Smooth muscle cell (in vitro differentiated cells): Measurements from ENCODE around the gene IL1R2. TPM values are rescaled to one million over a fixed set of nuclear protein-coding genes. Genes with fewer than 3 reads are reported as not detected.

Source experiments
- DNase-seq: peaks from one replicate; lab custom pipeline; 2025; ENCODE audit not compliant: unreplicated experiment; lab: John Stamatoyannopoulos, UW
- H2AFZ ChIP-seq: fragments of 200-600 bp; sonication (generic); 2 replicates; pipeline ENCODE4 v1.6.0; 2016; ENCODE audit warnings: antibody characterized with exemption, low read depth, mild to moderate bottlenecking
- H3F3A ChIP-seq: fragments of 200-600 bp; sonication (generic); 2 replicates; pipeline ENCODE4 v1.6.0; 2017; ENCODE audit warnings: antibody characterized with exemption, low read depth
- H3K27ac ChIP-seq: fragments of 200-600 bp; sonication (generic); 2 replicates; pipeline ENCODE4 v1.5.1; 2016; ENCODE audit warnings: low read depth, mild to moderate bottlenecking
- H3K27me3 ChIP-seq: fragments of 200-600 bp; sonication (generic); 2 replicates; pipeline ENCODE4 v1.6.1; 2016; ENCODE audit warnings: low read depth, mild to moderate bottlenecking
- H3K36me3 ChIP-seq: fragments of 200-600 bp; sonication (generic); 2 replicates; pipeline ENCODE4 v1.5.1; 2016; ENCODE audit warnings: low read depth
- H3K4me1 ChIP-seq: fragments of 200-600 bp; sonication (generic); 2 replicates; pipeline ENCODE4 v1.5.1; 2016; ENCODE audit warnings: low read depth
- H3K4me2 ChIP-seq: fragments of 200-600 bp; sonication (generic); 2 replicates; pipeline ENCODE4 v1.6.0; 2016; ENCODE audit warnings: mild to moderate bottlenecking
- H3K4me3 ChIP-seq: fragments of 200-600 bp; sonication (generic); 2 replicates; pipeline ENCODE4 v1.5.1; 2016; ENCODE audit warnings: mild to moderate bottlenecking
- H3K79me2 ChIP-seq: fragments of 200-600 bp; sonication (generic); 2 replicates; pipeline ENCODE4 v1.6.0; 2016; ENCODE audit warnings: low read depth, mild to moderate bottlenecking
- H3K9ac ChIP-seq: fragments of 200-600 bp; sonication (generic); 2 replicates; pipeline ENCODE4 v1.6.0; 2016; ENCODE audit warnings: low read depth
- H3K9me3 ChIP-seq: fragments of 200-600 bp; sonication (generic); replicated peaks from 2 replicates; pipeline ENCODE4 v1.5.1; 2016; ENCODE audit warnings: low read depth
- H4K20me1 ChIP-seq: fragments of 200-600 bp; sonication (generic); 2 replicates; pipeline ENCODE4 v1.6.0; 2016; ENCODE audit warnings: low read depth
- WGBS: methylation state at CpG from one replicate; pipeline ENCODE4 v1.1.7; 2016; ENCODE audit warnings: low lambda C conversion rate; 5-methylcytosine and 5-hydroxymethylcytosine counted together
- polyA plus RNA-seq: library from polyadenylated mRNA; unstranded; fragments of >200 nt; fragmentation: Nextera tagmentation; extraction: Ambion mirVana; gene quantifications from 2 replicates; pipeline ENCODE4 v1.2.1, GENCODE V29; 2016
- total RNA-seq: library from RNA; depleted of rRNA; stranded (reverse); fragments of >200 nt; gene quantifications from 2 replicates; pipeline ENCODE4 v1.2.3, GENCODE V29; 2014
- TF ChIP-seq, protein P1 (sequence below): fragments of 200-600 bp; sonication (generic); IDR thresholded peaks from 2 replicates; pipeline ENCODE4 v1.5.1; 2017; ENCODE audit warnings: borderline replicate concordance, mild to moderate bottlenecking, antibody characterized with exemption; ENCODE audit not compliant: insufficient read depth, poor library complexity, severe bottlenecking

Gene IL1R2
- total and polyA plus RNA-seq, 2 experiments from 2014 or later, result 0.42 to 4.2 TPM

DNA sequence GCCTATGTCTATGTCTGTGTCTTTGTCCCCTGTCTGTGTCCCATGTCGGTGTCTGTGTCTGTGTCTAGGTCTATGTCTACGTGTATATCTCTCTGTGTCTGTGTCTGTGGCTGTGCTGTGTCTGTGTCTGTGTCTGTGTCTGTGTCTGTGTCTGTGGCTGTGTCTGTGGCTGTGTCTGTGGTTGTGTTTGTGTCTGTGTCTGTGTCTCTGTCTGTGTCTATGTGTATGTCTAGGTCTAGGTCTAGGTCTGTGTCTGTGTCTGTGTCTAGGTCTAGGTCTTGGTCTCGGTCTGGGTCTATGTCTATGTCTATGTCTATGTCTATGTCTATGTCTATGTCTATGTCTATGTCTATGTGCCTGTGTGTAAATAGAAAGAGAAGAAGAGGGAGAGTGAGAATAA lies 11.9 kb downstream of the IL1R2 start:
- no peak for DNase-seq
- no peaks in the 10 kb centered on the region for H3K4me1 ChIP-seq
- TF ChIP-seq, protein P1, sequence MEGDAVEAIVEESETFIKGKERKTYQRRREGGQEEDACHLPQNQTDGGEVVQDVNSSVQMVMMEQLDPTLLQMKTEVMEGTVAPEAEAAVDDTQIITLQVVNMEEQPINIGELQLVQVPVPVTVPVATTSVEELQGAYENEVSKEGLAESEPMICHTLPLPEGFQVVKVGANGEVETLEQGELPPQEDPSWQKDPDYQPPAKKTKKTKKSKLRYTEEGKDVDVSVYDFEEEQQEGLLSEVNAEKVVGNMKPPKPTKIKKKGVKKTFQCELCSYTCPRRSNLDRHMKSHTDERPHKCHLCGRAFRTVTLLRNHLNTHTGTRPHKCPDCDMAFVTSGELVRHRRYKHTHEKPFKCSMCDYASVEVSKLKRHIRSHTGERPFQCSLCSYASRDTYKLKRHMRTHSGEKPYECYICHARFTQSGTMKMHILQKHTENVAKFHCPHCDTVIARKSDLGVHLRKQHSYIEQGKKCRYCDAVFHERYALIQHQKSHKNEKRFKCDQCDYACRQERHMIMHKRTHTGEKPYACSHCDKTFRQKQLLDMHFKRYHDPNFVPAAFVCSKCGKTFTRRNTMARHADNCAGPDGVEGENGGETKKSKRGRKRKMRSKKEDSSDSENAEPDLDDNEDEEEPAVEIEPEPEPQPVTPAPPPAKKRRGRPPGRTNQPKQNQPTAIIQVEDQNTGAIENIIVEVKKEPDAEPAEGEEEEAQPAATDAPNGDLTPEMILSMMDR, result no peak
- H3K27me3 ChIP-seq, result no peaks in the 10 kb centered on the region
- no peaks in the 10 kb centered on the region for H4K20me1 ChIP-seq
- no peak overlapping the region for H3K9ac ChIP-seq
- H3K79me2 ChIP-seq, result no peaks in the 10 kb centered on the region
- H3K4me3 ChIP-seq, result no peak overlapping the region
- no peaks in the 10 kb centered on the region for H3K36me3 ChIP-seq
- H3K27ac ChIP-seq, result no peak overlapping the region
- 97% methylated on average over 3 of the region's 3 CpGs for WGBS
- H3F3A ChIP-seq, result no peaks in the 10 kb centered on the region
- no peaks in the 10 kb centered on the region for H3K9me3 ChIP-seq
- no peak overlapping the region for H3K4me2 ChIP-seq
- H2AFZ ChIP-seq, result no peak overlapping the region

DNA sequence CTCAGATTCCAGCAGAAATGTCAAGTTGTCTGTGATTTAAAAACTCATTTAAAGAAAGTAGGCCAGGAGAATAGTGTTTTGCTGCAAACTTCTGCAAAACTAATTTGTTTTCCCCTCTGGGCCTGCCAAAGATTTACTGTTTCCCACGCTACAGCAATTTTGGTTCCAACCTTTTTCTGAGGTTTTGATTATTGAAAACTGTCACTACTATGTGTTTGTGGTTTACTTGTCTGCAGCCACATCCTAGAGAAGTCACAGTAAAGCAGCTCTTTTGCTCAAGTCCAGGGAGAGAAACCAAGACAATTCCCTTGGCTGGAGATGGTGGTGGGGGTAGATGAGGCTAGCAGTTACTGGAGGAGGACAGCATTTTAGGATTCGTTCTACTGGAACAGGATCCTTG lies 12.8 kb downstream of the IL1R2 start:
- no peak for DNase-seq
- TF ChIP-seq, protein P1, result no peak
- Histone ChIP-seq H3K4me2 (no peak overlapping the region), H3K9ac (no peak overlapping the region), H3K79me2 (no peaks in the 10 kb centered on the region), H3K4me1 (no peaks in the 10 kb centered on the region), H3K9me3 (no peaks in the 10 kb centered on the region), H3F3A (no peaks in the 10 kb centered on the region), H3K27ac (no peak overlapping the region), H3K27me3 (no peaks in the 10 kb centered on the region), H2AFZ (no peak overlapping the region), H3K4me3 (no peak overlapping the region), H4K20me1 (no peaks in the 10 kb centered on the region), H3K36me3 (no peaks in the 10 kb centered on the region)
- WGBS, result 79% methylated on average over 2 of the region's 2 CpGs

DNA sequence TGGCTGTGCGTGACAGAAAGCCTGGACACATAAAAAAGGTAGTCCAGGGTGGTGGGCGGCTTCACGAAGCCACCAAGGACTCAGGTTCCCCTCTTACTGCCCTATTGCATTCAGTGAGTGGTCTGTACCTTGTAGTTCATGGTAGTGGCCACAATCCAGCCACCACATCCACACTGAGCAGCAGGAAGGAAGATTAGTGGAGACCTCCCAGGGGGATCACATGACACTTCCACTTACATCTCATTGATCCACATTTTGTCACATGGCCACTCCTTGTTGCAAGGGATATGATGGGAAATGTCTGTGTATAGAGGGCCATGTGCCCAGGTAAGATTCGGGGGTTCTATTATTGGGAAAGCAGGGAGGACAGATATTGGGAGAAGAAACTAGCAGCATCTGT lies 13.7 kb downstream of the IL1R2 start:
- Histone ChIP-seq H3K27me3 (no peaks in the 10 kb centered on the region), H2AFZ (no peak overlapping the region), H3K27ac (no peak overlapping the region), H3K4me1 (no peaks in the 10 kb centered on the region), H3F3A (no peaks in the 10 kb centered on the region), H4K20me1 (no peaks in the 10 kb centered on the region), H3K4me2 (no peak overlapping the region), H3K36me3 (no peaks in the 10 kb centered on the region), H3K9me3 (no peaks in the 10 kb centered on the region), H3K4me3 (no peak overlapping the region), H3K79me2 (no peaks in the 10 kb centered on the region), H3K9ac (no peak overlapping the region)
- DNase-seq, result no peak
- WGBS, result 95% methylated on average over 4 of the region's 4 CpGs
- TF ChIP-seq, protein P1, result no peak
